Endodermal cell (in vitro differentiated cells): ENCODE results near the gene COP1. TPM values are rescaled to one million over a fixed set of nuclear protein-coding genes. Genes with fewer than 3 reads are reported as not detected.

ENCODE experiments used
- DNase-seq: peaks from one replicate; pipeline ENCODE4 v3.0.0-alpha.2; 2017
- H3K27ac ChIP-seq: 2 replicates; pipeline ENCODE4 v1.5.1; 2013; ENCODE audit warnings: mild to moderate bottlenecking, low read depth, low read length, moderate library complexity
- H3K27me3 ChIP-seq: 2 replicates; pipeline ENCODE4 v1.6.1; 2013; ENCODE audit warnings: mild to moderate bottlenecking, low read length, moderate library complexity; ENCODE audit not compliant: insufficient read depth, control insufficient read depth, poor library complexity, severe bottlenecking
- H3K36me3 ChIP-seq: 2 replicates; pipeline ENCODE4 v1.7.0; 2013; ENCODE audit warnings: mild to moderate bottlenecking, low read length, moderate library complexity; ENCODE audit not compliant: control insufficient read depth, insufficient read depth
- H3K4me1 ChIP-seq: one replicate; pipeline ENCODE4 v1.7.0; 2013; ENCODE audit warnings: low read length; ENCODE audit not compliant: control insufficient read depth, insufficient read depth
- H3K4me3 ChIP-seq: 2 replicates; pipeline ENCODE4 v1.5.1; 2013; ENCODE audit warnings: mild to moderate bottlenecking, low read length, moderate library complexity
- H3K9ac ChIP-seq: 2 replicates; pipeline ENCODE4 v1.6.1; 2013; ENCODE audit warnings: mild to moderate bottlenecking, low read length, moderate library complexity; ENCODE audit not compliant: poor library complexity, severe bottlenecking; ENCODE audit errors: extremely low read depth
- H3K9me3 ChIP-seq: 2 replicates; pipeline ENCODE4 v1.6.1; 2013; ENCODE audit warnings: mild to moderate bottlenecking, low read length, moderate library complexity; ENCODE audit not compliant: control insufficient read depth
- H3K27ac Mint-ChIP-seq: 2 replicates; pipeline ENCODE4 v1.8.0; 2020; ENCODE audit warnings: mixed read lengths
- H3K27me3 Mint-ChIP-seq: 2 replicates; pipeline ENCODE4 v1.8.0; 2021; ENCODE audit warnings: mild to moderate bottlenecking, mixed read lengths; ENCODE audit not compliant: insufficient read depth
- H3K36me3 Mint-ChIP-seq: 2 replicates; pipeline ENCODE4 v1.8.0; 2020; ENCODE audit warnings: low read depth, mixed read lengths
- H3K4me1 Mint-ChIP-seq: 2 replicates; pipeline ENCODE4 v1.8.0; 2020; ENCODE audit warnings: mixed read lengths
- H3K4me3 Mint-ChIP-seq: 2 replicates; pipeline ENCODE4 v1.8.0; 2020; ENCODE audit warnings: mild to moderate bottlenecking, moderate library complexity, mixed read lengths
- H3K9me3 Mint-ChIP-seq: 2 replicates; pipeline ENCODE4 v1.8.0; 2020; ENCODE audit warnings: mild to moderate bottlenecking, mixed read lengths
- WGBS, 2 experiments: methylation state at CpG; one replicate each; pipeline versions ENCODE4 v1.1.5 to v1.1.7; 2013; ENCODE audit warnings: missing lambda C conversion rate in 2 of 2, mixed read lengths in 1 of 2; ENCODE audit not compliant: insufficient coverage in 1 of 2, insufficient read length in 1 of 2; 5-methylcytosine and 5-hydroxymethylcytosine counted together
- total RNA-seq, 2 donors: library from RNA; stranded (reverse); fragmentation: NEBNext Ultra II Directional in 1 of 2; extraction: Animal tissue kit (Norgen Biotek cat#: 25700) in 1 of 2; gene quantifications; 2 replicates in 1 of 2; 3 replicates in 1 of 2; pipeline ENCODE4 v1.2.1, GENCODE V29; 2021
- TF ChIP-seq, protein P1 (sequence below): fragments of 200-600 bp; sonication (generic); conservative IDR thresholded peaks from 2 replicates; pipeline ENCODE4 v1.5.0; 2021; ENCODE audit warnings: antibody characterized with exemption, mild to moderate bottlenecking

Gene COP1
- total RNA-seq, 2 donors from 2014 or later: 70.1 to 70.6 TPM

DNA sequence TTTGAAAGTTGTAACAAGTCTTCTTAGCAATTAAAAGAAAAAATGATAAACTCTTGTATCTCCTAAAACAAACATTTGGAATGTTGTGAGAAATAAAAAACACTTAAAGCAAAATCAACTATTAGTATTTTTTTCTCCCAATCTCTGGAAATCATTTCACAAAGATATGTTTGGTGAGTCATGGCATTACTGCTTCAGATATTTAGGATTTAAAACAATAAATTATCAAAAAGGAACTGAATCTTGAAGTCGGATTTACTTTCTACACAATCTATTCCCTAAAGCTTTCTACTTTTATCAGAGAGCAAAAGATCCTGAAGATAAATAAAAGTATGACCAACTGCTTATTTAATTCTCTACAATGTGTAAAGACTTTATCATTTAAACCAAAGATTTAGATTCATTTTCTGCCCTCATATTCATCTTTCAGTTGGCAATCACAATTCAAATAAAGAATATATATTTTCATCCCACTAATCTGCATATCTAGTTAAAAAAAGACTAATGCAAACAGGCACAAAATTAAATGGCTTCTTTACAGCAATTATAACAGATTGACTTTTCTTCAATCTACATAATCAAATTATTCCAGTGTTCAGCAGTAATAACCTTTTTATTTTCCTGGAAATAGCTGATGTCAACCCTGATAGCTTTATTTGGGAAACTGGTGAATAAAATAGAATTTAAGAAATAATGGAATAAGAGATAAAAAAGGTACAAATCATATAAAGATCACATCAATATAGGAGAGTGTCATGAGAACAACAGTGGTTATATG, 230.0 kb downstream of the COP1 start:
- H3K9ac ChIP-seq: no peak overlapping the region
- no peak overlapping the region for H3K4me3 ChIP-seq
- no peaks in the 10 kb centered on the region for H3K27me3 ChIP-seq
- TF ChIP-seq, protein P1, sequence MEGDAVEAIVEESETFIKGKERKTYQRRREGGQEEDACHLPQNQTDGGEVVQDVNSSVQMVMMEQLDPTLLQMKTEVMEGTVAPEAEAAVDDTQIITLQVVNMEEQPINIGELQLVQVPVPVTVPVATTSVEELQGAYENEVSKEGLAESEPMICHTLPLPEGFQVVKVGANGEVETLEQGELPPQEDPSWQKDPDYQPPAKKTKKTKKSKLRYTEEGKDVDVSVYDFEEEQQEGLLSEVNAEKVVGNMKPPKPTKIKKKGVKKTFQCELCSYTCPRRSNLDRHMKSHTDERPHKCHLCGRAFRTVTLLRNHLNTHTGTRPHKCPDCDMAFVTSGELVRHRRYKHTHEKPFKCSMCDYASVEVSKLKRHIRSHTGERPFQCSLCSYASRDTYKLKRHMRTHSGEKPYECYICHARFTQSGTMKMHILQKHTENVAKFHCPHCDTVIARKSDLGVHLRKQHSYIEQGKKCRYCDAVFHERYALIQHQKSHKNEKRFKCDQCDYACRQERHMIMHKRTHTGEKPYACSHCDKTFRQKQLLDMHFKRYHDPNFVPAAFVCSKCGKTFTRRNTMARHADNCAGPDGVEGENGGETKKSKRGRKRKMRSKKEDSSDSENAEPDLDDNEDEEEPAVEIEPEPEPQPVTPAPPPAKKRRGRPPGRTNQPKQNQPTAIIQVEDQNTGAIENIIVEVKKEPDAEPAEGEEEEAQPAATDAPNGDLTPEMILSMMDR: no peak
- Mint-ChIP-seq H3K36me3 (peaks cover 40% of the 10 kb centered on the region), H3K4me3 (no peak overlapping the region), H3K27ac (no peak overlapping the region), H3K9me3 (peaks cover 10% of the 10 kb centered on the region), H3K4me1 (peaks cover 2% of the 10 kb centered on the region), H3K27me3 (no peaks in the 10 kb centered on the region)
- WGBS, 2 experiments: 100% methylated on average over 1 of the region's 1 CpG; no CpG with 5 or more reads in 1 of the 2 experiments
- no peak overlapping the region for H3K27ac ChIP-seq
- no peak for DNase-seq
- peaks cover 39% of the 10 kb centered on the region for H3K36me3 ChIP-seq
- H3K4me1 ChIP-seq: no peaks in the 10 kb centered on the region
- peaks cover 16% of the 10 kb centered on the region for H3K9me3 ChIP-seq

DNA sequence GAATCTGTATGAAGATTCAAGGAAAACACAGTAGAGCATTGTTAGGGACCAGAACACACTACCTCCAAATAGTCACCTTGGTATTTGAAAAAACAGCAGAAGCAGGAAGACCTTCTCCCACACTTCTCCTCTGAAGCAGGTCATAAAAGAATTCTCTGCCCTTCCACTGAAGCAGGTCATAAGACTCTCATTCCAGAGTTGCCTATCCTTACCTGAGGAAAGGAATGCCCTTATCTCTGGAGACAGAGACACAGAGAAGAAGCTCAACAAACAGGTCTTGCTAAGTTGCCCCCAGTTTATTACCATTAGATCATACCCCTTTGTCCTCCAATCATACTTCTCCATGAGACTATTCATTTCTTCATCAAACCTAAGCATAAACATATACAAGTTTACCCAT, 237.9 kb downstream of the COP1 start:
- DNase-seq: no peak
- Mint-ChIP-seq H3K27ac (no peak overlapping the region), H3K4me3 (no peak overlapping the region), H3K36me3 (peaks cover 36% of the 10 kb centered on the region), H3K27me3 (no peaks in the 10 kb centered on the region), H3K9me3 (no peaks in the 10 kb centered on the region), H3K4me1 (peaks cover 4% of the 10 kb centered on the region)
- no peaks in the 10 kb centered on the region for H3K9me3 ChIP-seq
- H3K36me3 ChIP-seq: peaks cover 51% of the 10 kb centered on the region
- H3K4me3 ChIP-seq: no peak overlapping the region
- TF ChIP-seq, protein P1: no peak
- no peak overlapping the region for H3K27ac ChIP-seq
- no peak overlapping the region for H3K9ac ChIP-seq
- H3K27me3 ChIP-seq: no peaks in the 10 kb centered on the region
- H3K4me1 ChIP-seq: no peaks in the 10 kb centered on the region

DNA sequence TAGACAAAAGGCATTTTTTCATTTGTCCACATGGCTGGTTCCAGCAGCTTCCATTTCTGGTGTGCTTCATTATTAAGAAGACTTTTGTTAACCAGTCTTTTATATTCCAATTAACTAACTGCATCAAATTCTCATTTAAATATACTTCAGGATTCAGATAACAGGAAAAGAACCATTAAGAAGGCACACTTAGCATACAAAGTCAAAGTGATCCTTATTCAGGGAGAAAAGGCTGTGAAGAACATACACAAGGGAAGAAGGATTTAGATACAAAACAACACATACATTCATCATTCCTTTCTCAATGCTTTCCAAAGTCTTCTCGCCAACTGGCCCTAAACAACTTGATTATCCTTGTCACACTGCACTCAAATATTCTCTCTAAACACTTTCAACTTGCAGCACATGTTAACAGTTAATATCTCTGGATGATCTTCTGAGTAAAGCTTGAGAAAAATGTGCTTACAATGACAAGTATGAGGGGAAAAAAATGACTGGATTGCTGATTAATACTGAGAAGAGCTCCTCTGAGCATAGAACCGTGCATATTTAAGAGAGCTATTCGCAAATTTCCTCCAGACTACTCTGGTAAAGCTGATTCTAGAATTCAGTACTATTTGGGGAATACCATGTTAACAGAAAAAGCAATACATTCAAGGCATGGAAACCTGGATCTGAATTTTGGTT, 238.5 kb downstream of the COP1 start:
- DNase-seq: no peak
- Mint-ChIP-seq H3K4me1 (peaks cover 4% of the 10 kb centered on the region), H3K9me3 (no peaks in the 10 kb centered on the region), H3K27me3 (no peaks in the 10 kb centered on the region), H3K27ac (no peak overlapping the region), H3K4me3 (no peak overlapping the region), H3K36me3 (peaks cover 32% of the 10 kb centered on the region)
- Histone ChIP-seq H3K27ac (no peak overlapping the region), H3K9me3 (no peaks in the 10 kb centered on the region), H3K36me3 (peaks cover 51% of the 10 kb centered on the region), H3K4me1 (no peaks in the 10 kb centered on the region), H3K9ac (no peak overlapping the region), H3K27me3 (no peaks in the 10 kb centered on the region), H3K4me3 (no peak overlapping the region)
- 90 to 94% methylated on average over 2 to 3 of the region's 3 CpGs for WGBS, 2 experiments
- TF ChIP-seq, protein P1: no peak
